ENCODE results near the gene ARHGEF39.

GRCh38 chr9:35646153-35646532, 18.9 kb downstream of the ARHGEF39 start:
- no peak for TF ChIP-seq CTCF (IDR thresholded peaks at IDR 0.05)
- TF ChIP-seq POLR2A (IDR thresholded peaks at IDR 0.05) = no peak
